HG02840 (cell line): ENCODE measurements around the gene SYPL2.
"Not testable (repeated sequence)": the region's sequence is repeated elsewhere in the genome, so short reads cannot be mapped to it uniquely, and the experiment has no call there.

Experiments
- ATAC-seq: cut with Tn5 transposase; IDR thresholded peaks from one replicate; pipeline ENCODE4 v1.9.1; 2021; ENCODE audit warnings: mild to moderate bottlenecking, moderate library complexity, moderate number of reproducible peaks; ENCODE audit not compliant: unreplicated experiment, low FRiP score

The SYPL2 gene

DNA sequence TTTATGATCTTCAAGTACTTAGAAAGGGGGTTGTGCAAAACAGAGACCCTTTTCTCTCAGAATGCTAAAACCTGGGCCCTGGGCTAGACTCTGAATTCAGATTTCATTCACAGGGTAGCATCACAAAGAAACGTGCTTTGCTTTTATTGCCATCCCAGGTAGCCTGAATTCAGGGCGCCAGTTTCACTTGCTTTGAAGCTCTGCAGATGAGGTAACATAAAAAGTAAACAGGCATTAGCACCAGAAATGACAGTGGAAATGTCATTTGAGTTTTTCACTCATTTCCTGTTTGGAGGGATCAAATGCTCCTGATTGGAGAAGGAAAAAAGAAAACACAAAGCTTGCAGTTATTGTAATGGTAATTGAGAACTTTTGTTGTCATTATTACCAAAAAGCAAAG lies 2.6 kb downstream of the SYPL2 start:
- ATAC-seq = no peak

DNA sequence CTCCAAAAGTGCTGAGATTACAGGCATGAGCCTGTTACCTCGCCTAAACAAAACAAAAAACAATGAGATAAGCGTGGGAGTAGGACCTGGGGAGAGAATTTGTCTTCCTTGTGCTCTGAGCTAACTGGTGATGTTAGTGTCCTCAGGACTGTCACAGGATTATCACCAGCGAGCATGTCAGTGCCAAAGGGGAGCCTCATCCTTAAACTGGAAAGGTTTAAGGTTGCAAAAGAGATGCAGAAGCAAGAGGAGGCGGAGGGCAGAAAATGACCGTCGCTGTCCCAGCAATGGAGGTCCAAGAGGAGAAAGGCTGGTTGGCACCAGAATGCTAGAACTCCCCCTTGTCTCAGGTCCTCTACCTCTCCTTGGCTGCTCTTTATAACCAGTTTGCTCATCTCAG lies 3.9 kb downstream of the SYPL2 start:
- ATAC-seq = no peak

GRCh38 chr1:109472779-109473178 lies 6.4 kb downstream of the SYPL2 start:
- ATAC-seq = no peak

DNA sequence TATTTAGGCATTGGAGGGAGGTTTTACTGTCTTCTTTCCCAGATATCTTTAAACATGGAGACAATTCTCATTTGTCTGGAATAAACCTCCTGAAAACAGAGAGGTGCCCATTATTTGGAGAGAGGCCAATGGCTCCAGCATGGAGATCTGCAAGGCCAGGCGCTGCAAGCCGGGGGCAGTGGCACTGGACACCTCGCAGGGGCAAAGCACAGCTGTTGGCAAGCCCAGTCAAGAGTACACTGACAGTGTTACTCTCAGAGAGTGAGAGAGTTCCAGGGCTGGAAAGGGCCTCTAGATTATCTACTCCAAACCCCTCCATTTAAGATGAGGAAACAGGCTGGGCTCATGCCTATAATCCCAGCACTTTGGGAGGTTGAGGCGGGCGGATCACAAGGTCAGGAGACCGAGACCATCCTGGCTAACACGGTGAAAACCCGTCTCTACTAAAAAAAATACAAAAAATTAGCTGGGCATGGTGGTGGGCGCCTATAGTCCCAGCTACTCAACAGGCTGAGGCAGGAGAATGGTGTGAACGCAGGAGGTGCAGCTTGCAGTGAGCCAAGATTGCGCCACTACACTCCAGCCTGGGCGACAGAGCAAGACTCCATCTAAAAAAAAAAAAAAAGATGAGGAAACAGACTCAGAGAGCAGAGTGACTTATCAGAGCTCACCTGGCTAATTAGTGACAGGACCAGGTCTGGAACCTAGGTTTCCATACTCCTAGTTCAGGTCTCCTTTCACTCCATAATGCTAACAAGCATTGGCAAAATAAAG lies 7.1 kb downstream of the SYPL2 start:
- not testable (repeated sequence) for ATAC-seq

GRCh38 chr1:109474697-109475096 lies 8.4 kb downstream of the SYPL2 start:
- ATAC-seq = no peak

DNA sequence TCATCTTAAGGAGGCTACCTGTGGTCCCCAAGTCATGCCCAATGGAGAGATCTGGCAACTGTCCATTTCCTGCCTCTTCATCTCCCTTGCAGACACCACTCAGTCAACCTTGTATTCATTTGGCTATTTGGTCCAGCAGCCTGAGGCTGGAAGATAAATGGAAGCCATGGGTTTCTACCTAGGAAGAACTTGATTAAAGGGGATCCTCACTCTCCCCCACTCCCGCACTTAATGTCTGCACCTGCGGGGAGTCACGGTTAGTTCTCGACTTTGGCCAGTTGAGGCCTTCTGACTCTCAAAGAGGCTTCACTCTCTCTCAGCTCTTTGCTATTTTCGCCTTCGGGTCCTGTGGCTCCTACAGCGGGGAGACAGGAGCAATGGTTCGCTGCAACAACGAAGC lies 8.9 kb downstream of the SYPL2 start:
- ATAC-seq = no peak

- ATAC-seq = no peak
Observed at GRCh38 chr1:109476825-109477224, 10.5 kb downstream of the SYPL2 start.

DNA sequence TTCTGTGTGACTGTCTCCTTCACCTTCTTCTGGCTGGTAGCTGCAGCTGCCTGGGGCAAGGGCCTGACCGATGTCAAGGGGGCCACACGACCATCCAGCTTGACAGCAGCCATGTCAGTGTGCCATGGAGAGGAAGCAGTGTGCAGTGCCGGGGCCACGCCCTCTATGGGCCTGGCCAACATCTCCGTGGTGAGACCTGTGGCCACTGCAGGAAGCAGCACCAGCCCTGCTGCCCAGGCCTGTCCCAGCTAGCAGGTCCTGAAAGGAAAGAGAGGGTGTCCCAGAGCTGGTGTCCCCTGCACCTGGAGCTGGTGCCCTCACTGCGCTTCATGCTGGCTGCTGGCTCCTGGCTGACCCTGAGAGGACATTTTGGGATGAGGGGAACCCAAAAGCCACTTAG lies 11.5 kb downstream of the SYPL2 start:
- ATAC-seq = no peak

- no peak for ATAC-seq
Observed at GRCh38 chr1:109478806-109479205, 12.5 kb downstream of the SYPL2 start.

GRCh38 chr1:109479311-109479710 lies 13.0 kb downstream of the SYPL2 start:
- ATAC-seq = no peak

GRCh38 chr1:109479901-109480300 lies 13.6 kb downstream of the SYPL2 start:
- ATAC-seq = no peak

GRCh38 chr1:109481646-109482045 lies 15.3 kb downstream of the SYPL2 start:
- ATAC-seq = no peak

DNA sequence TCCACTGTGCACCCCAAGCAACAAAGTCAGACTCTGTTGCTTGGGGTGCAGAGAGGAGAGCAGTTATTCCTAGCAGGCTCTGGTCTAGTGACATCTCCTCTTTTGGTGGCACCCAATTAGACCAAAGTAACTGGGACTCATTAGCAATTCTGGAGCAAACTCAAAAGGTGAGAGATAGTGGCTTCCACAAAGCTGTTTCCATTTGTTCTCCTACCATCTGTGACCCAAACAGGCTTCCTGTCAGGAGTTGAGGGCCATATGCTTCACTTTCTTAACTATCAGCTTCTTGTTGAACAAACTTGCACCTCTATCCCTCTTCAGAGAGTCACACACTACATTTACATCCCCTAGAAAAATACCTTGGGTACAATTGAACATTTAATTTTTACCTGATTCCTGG lies 15.9 kb downstream of the SYPL2 start:
- ATAC-seq = no peak

- ATAC-seq = peak; percentile 4
Observed at GRCh38 chr1:109482791-109483671, 16.7 kb downstream of the SYPL2 start.

DNA sequence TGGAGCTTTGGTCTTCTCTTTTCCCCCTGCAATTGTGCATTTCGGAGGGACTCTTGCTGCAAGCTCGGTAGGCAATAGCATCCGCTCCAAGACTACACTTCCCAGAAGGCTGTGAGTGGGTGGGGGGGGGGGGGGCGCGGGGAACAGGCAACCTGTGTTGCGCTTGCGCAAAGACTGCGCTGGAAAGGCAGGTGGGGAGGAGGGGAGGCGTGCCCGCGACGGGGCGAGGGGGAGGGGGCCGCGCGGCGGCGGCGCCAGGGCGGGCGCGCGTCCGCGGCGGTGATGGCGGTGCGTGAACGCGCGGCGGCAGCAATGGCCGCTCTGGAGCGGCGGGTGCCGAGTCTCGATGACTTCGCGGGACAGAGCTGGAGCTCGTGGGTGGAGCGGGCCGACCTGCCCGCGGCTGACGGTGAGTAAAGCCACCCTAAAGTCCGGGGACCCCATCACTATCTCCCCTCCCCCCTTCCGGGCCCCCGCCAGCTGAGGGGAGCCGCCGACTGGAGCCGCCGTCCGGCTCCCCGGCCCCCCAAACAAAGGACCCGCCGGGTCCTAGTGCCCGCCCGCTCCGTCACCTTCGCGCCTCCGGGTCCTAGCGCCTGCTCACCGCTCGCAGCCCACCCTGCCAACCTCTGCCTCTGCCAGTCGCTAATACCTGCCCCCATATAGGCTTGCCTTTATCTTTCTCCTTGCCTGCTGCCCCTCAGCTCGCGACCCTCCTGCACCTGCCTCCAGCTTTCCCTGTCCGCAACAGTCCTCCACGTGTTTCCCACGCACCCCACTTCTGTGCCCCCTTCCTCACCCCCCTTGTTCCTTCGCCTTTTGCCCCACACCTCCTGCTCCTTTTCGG lies 17.5 kb downstream of the SYPL2 start, which contains the start of gene ATXN7L2:
ATXN7L2 (plus strand) TSS at position 234 of the 847 bp plus-strand sequence; CDS start at position 283, 49 bp downstream.
- ATAC-seq = peak; percentile 81

DNA sequence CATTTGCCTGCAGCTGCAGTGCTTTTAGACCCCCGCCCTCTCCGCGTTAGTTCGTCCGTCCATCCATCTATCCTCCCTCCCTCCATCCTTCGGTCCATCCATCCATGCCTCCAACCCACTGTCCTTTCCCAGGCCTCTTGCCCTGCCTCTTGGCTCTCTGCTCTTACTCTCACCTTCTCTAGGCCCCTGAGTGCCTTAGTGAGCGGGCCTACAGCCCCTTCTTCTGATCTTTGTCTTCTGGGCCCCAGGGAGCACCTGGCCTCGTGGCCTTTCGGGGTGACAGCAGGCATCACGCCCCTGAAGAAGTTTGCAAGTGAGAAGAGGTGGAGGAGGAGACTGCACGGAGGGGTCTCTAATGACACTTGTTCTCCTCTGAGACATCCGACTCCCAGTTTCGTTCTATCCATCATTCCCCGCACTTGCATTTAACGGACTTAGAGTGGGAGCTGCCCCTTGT lies 18.2 kb downstream of the SYPL2 start:
- ATAC-seq = no peak

GRCh38 chr1:109485001-109485400 lies 18.7 kb downstream of the SYPL2 start:
- ATAC-seq = no peak

GRCh38 chr1:109487261-109487660 lies 20.9 kb downstream of the SYPL2 start:
- ATAC-seq = no peak

DNA sequence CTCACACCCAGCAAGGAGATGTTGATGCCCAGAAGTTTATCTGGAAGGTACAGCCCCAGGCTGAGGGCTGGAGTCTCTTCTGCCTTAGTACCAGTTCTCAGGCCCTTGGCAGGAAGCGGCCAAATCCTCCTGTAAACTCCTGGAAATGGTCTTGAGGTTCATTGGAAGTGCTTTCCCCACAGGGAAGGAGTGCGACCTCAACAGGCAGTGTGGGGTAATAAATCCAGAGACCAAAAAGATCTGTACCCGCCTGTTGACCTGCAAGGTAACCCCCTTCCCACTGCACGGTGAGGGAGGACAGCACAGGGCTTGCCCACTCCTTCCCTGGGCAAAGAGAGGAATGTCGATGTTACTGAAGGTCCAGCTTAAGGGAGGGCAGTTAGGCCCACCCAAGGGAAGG lies 21.9 kb downstream of the SYPL2 start:
- no peak for ATAC-seq

DNA sequence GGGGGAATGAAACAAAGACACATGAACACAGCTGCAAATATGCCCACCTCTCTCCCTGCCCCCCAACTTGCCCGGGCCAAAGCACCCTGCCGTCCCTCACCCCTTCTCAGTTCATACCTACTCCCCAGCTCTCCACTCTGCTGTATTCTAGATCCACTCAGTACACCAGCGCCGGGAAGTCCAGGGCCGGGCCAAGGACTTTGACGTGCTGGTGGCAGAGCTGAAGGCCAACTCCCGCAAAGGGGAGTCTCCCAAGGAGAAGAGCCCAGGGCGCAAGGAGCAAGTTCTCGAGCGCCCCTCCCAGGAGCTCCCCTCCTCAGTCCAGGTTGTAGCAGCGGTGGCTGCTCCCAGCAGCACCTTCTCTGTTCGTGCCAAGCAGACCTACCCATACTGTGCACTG lies 22.4 kb downstream of the SYPL2 start:
- ATAC-seq = no peak
